ENCODE measurements around the gene CCNF. TPM values are rescaled to one million over a fixed set of nuclear protein-coding genes. Genes with fewer than 3 reads are reported as not detected.
A peak's percentile ranks its signal among the peaks of the same experiment; 100 is the strongest.

Gene CCNF
- total and polyA plus RNA-seq, 2 donors from 2014 or later: 0.77 to 2.9 TPM

- no peak for FAIRE-seq
- intact Hi-C loops (cut with DNase I): no loop called here
- peaks cover 0 to 47% (median 12%) of the 10 kb centered on the region in 3 donors for H3K4me1 ChIP-seq (ENCODE audit: control insufficient read depth in 2 of 3, insufficient read depth in 2 of 3, low read depth in 1 of 3, low read length in 3 of 3)
- DNase-seq: peak in 3 of 5 donors; percentile 32 to 85 (median 84)
- H3K4me3 ChIP-seq (ENCODE audit: low read length in 3 of 3): peak overlapping the region in 1 of 3 donors; percentile 16
- no peak overlapping the region for H3K27ac ChIP-seq (ENCODE audit: low read depth in 2 of 2, low read length in 2 of 2)
- no peak overlapping the region for H3K9ac ChIP-seq (ENCODE audit: low read length in 3 of 3)
- no peak for TF ChIP-seq CTCF (IDR thresholded peaks at IDR 0.05; ENCODE audit: borderline replicate concordance, extremely low read depth, insufficient read depth)
- H3K9me3 ChIP-seq (ENCODE audit: control insufficient read depth in 2 of 3, insufficient read depth in 1 of 3, low read length in 3 of 3): no peaks in the 10 kb centered on the region
- no peaks in the 10 kb centered on the region for H3K36me3 ChIP-seq (ENCODE audit: control insufficient read depth in 2 of 3, insufficient read depth in 3 of 3, low read length in 3 of 3)
- no peaks in the 10 kb centered on the region for H3K27me3 ChIP-seq (ENCODE audit: control insufficient read depth, insufficient read depth, low read length)
These were observed 44.2 kb downstream of the CCNF start for GRCh38 chr16:2473446-2473926.

- no peaks in the 10 kb centered on the region for H3K9me3 ChIP-seq (ENCODE audit: control insufficient read depth in 2 of 3, insufficient read depth in 1 of 3, low read length in 3 of 3)
- H3K36me3 ChIP-seq (ENCODE audit: control insufficient read depth in 2 of 3, insufficient read depth in 3 of 3, low read length in 3 of 3): no peaks in the 10 kb centered on the region
- H3K4me3 ChIP-seq (ENCODE audit: low read length in 3 of 3): peak overlapping the region; percentile 44 to 69 (median 58)
- peak overlapping the region; percentile 87 to 88 for H3K27ac ChIP-seq (ENCODE audit: low read depth in 2 of 2, low read length in 2 of 2)
- FAIRE-seq (no peak), DNase-seq (peak in 4 of 5 donors; percentile 43 to 85 (median 73))
- peaks cover 0 to 45% (median 12%) of the 10 kb centered on the region in 3 donors for H3K4me1 ChIP-seq (ENCODE audit: control insufficient read depth in 2 of 3, insufficient read depth in 2 of 3, low read depth in 1 of 3, low read length in 3 of 3)
- peak; percentile 49 for TF ChIP-seq CTCF (IDR thresholded peaks at IDR 0.05; ENCODE audit: borderline replicate concordance, extremely low read depth, insufficient read depth)
- intact Hi-C loops (cut with DNase I): no loop called here
- no peaks in the 10 kb centered on the region for H3K27me3 ChIP-seq (ENCODE audit: control insufficient read depth, insufficient read depth, low read length)
- H3K9ac ChIP-seq (ENCODE audit: low read length in 3 of 3): peak overlapping the region in 2 of 3 donors; percentile 67 to 69
These were observed 45.0 kb downstream of the CCNF start for GRCh38 chr16:2473999-2474876.

- peak within 1 kb of the TSS in 2 of 3 donors; percentile 67 to 69 for H3K9ac ChIP-seq (ENCODE audit: low read length in 3 of 3)
- peaks cover 0 to 45% (median 12%) of the 10 kb centered on the region in 3 donors for H3K4me1 ChIP-seq (ENCODE audit: control insufficient read depth in 2 of 3, insufficient read depth in 2 of 3, low read depth in 1 of 3, low read length in 3 of 3)
- no peaks in the 10 kb centered on the region for H3K36me3 ChIP-seq (ENCODE audit: control insufficient read depth in 2 of 3, insufficient read depth in 3 of 3, low read length in 3 of 3)
- DNase-seq: peak; percentile 91 to 96 (median 94)
- H3K27ac ChIP-seq (ENCODE audit: low read depth in 2 of 2, low read length in 2 of 2): peak within 1 kb of the TSS; percentile 87 to 88
- TF ChIP-seq CTCF (IDR thresholded peaks at IDR 0.05; ENCODE audit: borderline replicate concordance, extremely low read depth, insufficient read depth): no peak
- no peaks in the 10 kb centered on the region for H3K9me3 ChIP-seq (ENCODE audit: control insufficient read depth in 2 of 3, insufficient read depth in 1 of 3, low read length in 3 of 3)
- H3K4me3 ChIP-seq (ENCODE audit: low read length in 3 of 3): peak within 1 kb of the TSS; percentile 44 to 69 (median 61)
- intact Hi-C loops (cut with DNase I): no loop called here
- no peaks in the 10 kb centered on the region for H3K27me3 ChIP-seq (ENCODE audit: control insufficient read depth, insufficient read depth, low read length)
- FAIRE-seq: no peak
These were observed 45.7 kb downstream of the CCNF start, which contains the start of gene TBC1D24 for GRCh38 chr16:2474877-2475412. TSS of gene TBC1D24 (plus strand) at chr16:2475127. CDS start at chr16:2496149, 21,022 bp downstream.
